GOT3 (cell line): ENCODE results near the gene ATP8A1.
"Not testable (repeated sequence)": the region's sequence is repeated elsewhere in the genome, so short reads cannot be mapped to it uniquely, and the experiment has no call there.

Experiments
- DNase-seq: peaks from one replicate; lab custom pipeline; 2025; ENCODE audit warnings: mixed read lengths; lab: John Stamatoyannopoulos, UW

ATP8A1 gene

GRCh38 chr4:42467777-42468176 lies 189.1 kb downstream of the ATP8A1 start:
- not testable (repeated sequence) for DNase-seq

- DNase-seq: no peak
Measured at GRCh38 chr4:42466273-42466844, 190.5 kb downstream of the ATP8A1 start.

DNA sequence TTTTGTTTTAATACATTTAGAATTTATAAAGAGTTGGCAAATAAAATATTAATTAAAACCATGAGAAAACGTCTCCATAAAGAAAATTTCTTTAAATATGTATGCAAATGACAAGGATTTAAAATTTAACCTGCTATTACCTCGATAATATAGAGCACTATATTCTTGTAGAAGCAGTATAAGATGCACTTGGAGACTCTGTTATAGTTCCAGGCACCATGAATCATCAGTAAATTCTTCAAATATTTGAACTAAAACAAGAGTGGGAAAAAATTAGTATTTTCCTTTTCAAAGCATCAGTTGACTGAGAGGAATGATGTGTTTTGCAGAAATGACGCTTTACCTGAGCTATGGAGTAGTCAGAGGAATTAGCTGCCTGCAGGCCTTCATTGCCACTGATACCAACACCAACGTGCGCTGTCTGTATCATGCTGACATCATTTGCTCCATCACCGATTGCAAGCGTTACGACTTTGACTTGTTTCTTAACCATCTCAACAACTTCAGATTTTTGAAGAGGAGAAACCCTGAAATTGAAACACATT lies 192.3 kb downstream of the ATP8A1 start:
- DNase-seq: no peak

- DNase-seq: not testable (repeated sequence)
Measured at GRCh38 chr4:42461216-42461615, 195.7 kb downstream of the ATP8A1 start.

DNA sequence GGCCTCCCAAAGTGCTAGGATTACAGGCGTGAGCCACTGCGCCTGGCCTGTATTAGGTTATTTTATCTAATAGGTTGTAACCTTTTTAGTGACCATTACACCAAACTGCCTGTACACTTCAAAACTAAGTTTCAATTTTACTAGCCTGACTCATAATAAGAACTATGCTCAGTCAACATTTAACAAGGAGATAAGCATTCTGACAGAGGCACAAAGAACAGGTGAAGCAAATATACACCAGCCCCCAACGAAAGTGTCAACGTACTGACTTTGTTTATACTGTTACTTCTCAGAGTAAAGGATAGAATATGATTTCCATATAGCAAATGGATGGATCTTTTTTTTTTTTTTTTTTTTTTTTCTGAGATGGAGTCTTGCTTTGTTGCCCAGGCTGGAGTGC lies 196.9 kb downstream of the ATP8A1 start:
- DNase-seq: no peak

DNA sequence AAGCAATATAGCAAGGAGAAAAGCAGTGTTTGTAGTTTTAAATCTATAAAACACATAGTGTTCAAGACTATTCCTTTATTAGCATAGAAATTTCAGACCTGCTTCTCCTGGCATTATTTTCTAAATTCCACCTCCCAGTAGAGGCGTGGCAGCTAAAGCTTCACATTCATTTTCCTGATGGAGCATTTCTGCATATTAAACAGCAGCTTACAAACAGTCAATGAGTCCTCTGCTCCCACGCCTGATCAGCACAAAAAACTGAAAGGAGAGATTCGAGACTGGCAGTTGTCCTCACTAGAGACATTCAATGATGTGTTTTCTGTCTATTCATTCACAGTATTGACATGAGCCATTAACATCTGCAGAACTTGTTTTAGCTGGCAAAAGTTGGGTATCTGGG lies 198.2 kb downstream of the ATP8A1 start:
- DNase-seq: no peak

DNA sequence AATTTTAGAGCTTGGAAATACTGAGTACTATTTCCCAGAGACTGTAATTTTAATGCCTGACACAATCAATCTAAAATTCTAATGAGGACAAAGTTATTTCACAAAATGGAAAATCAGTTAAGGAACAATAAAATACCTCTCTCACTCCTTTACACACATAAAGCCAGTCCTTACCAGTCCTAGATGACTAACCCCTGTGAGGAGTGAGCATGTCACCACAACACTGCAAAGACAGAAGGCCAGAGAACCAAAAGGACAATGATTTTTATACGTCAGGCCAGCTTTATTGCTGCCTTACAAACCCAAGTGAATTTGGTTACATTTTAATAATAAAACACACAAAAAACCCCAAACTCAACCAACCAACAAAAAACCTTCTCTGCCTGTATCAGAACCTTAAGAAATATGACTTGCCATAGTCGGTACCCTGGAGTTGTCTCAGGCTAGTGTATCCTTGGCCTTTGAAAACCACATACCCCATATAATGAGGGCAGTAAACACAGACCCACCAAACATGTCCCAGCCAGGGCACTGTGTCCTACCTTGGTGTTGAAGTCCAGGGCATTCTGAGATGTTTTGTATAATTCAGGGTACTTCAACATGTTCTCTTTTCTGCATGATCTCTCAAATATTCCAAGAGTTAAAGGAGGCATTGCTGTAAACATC lies 202.0 kb downstream of the ATP8A1 start:
- DNase-seq: no peak

- DNase-seq: no peak
Measured at GRCh38 chr4:42453612-42454011, 203.3 kb downstream of the ATP8A1 start.

DNA sequence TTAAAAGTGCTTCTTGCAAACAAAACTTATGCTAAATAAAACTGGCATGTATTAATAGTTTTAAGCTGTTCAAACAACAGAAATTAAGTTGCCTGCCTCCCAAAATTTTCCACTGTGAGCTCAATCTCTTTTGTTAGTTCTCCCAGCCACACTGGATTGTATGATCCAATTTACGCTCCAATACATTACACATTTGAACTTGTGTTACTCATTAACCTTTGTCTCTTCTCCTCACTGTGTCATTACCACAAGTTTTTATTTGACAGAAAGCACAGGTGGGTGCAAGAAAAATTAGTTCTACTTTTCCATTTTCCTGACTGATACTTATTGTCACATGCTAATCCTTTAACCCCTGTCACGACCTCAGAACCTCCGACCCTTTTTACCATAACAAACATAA lies 204.1 kb downstream of the ATP8A1 start:
- DNase-seq: no peak

GRCh38 chr4:42446823-42447222 lies 210.1 kb downstream of the ATP8A1 start:
- no peak for DNase-seq

DNA sequence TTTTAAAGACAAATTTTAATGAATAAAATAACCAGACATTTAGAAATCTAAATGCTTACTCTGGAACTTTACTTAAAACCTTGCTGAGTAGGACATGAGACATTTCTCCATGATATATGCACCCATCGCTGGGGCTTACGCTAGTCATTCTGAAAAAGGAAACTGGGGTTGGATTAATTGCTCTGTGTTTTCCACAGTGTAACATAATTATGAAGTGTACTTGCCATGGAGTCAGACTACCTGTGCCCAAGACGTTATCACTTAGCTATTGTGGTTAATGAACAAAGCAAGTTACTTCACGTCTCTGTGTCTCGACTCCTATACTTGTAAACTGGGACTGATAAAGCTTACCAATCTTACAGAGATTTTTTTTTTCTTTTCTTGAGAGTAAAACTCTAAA lies 211.9 kb downstream of the ATP8A1 start:
- no peak for DNase-seq

- no peak for DNase-seq
Measured at GRCh38 chr4:42442601-42443000, 214.3 kb downstream of the ATP8A1 start.

DNA sequence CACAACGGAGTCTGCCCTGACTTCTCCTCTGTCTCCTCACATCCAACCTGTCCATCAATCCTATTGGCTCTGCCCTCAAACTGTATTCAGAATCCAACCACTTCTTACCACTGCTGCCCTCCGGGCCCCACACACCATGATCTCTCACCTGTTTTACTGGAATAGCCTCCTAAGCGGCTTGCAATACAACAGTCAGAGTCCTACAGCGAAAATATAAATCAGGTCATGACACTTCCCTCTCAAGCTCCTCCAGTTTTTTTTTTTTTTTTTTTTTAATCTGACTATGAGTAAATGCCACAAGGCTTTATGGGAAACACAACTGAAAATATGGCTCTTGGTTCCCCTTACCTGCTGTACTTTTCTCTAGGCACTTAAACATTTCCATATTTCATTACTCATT lies 216.8 kb downstream of the ATP8A1 start:
- DNase-seq: no peak

- no peak for DNase-seq
Measured at GRCh38 chr4:42436928-42437565, 219.9 kb downstream of the ATP8A1 start.

DNA sequence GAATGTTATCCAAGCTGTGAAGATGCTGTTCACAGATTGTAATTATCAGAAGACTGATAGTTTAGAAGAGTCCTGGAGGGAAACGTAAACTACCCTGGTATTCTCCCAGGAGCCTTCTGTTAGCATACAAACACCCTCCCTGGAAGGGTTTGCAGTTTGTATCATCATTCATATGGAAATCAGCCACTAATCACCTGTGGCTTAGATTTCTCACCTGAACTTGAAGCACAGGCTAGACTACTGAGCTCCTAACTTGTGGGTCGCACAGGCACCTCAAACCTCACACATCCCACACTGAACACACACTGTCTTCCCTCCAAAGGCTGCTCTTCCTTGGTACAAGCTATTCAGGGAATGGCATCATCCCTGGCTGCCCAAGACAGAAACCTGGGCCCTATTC lies 228.9 kb downstream of the ATP8A1 start:
- DNase-seq: no peak

DNA sequence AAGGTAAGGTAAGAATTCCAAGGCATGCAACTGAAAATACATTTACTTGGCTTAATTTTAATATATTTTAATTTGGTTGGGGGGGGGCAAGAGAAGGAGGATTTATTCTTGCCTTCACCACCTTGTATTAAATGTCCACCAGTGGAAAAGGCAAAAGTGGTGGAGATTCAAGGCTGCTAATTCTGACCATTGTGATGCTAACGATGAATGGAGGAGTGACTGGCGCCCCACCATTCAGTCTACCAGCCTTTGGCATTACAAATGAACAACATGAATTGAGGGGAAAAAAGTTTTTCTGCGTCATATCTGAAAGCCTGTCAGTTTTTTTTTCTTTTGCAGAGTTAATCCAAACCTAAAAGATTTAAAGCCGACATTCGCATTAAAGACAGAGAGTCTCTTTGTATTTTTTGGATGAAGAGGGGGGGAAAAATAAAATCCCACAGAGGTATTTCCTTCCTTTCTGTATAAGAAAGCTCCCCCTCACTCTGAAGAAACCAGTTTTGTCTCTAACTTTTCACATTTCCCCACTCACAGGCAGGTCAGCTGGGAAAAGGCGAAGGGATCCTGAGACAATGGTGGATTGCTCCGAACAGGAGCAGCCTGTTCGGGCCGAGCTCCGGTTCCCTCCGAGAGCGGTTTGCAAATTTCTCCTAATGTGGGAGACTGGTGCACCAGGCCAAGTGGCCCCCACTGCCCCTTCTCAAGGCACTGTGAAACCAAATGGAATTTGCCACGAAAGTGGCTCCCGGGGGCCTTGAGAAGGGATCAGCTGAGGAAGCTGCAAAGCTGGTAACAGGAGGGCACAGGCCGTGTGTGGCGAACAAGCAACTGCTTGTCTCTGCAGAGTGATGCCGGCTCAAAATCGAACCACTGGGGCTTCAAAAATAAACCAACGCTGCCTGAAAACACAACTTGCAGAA lies 231.5 kb downstream of the ATP8A1 start:
- no peak for DNase-seq

- no peak for DNase-seq
Measured at GRCh38 chr4:42420140-42420539, 236.8 kb downstream of the ATP8A1 start.

DNA sequence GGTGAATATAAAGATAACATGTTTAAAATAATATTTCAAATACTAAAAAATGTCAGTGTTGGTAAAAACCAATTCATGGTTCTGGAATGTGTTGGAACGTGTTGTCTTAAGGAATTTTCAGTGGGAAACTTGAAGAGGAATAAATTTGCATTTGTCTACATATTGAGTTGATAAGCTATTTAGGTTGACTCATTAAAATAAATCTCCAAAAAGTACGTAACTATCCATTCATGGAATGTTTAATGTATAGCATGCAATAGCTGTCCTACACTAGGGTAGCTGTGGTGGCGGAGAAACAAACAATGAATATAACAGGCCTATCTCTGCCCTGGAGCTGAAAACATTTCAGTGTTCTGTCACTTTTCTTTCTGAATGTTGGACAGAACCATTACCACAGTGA lies 239.4 kb downstream of the ATP8A1 start:
- no peak for DNase-seq

DNA sequence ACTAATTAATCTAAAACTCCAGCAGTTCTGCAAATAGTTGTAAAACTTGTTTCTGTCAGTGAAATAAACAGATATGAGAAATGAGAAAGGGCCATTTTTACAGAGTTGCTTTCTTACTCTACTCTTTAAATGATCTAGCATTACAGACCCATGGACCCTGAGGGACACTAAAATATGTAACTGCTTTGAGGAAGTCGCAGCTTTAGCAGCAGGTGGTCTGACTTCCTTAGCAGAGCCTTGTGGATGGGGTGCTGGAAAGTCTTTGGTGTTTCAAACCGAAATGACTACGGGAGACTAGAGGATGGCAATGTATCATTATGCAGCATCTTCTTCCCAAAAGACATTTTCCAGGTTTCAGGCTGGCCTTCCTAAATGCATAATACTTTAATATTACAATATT lies 240.9 kb downstream of the ATP8A1 start:
- DNase-seq: no peak

DNA sequence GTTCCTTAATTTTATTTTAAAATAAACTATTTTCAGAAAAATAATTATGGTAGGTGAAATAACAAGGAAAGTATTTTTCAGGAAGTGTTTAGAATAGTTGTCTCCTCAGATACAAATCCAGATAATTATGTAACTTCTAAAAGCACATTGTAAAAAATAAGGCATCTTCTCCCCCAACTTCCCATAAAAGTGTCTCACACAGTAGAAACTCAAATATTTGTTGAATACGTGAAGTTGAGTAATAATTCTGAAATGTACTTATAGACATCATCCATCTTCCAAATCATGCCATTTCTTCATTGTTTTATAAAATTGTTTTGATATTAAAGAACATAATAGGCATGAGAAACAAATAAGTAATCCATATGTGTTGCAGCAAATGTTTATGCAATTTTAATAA lies 241.6 kb downstream of the ATP8A1 start:
- no peak for DNase-seq

GRCh38 chr4:42412251-42412650 lies 244.7 kb downstream of the ATP8A1 start:
- DNase-seq: no peak

- DNase-seq: no peak
Measured at GRCh38 chr4:42411803-42412202, 245.1 kb downstream of the ATP8A1 start.
